GM12891 (cell line): ENCODE data around the gene UFM1. TPM values are rescaled to one million over a fixed set of nuclear protein-coding genes. Genes with fewer than 3 reads are reported as not detected.
"Not testable (repeated sequence)": the region's sequence is repeated elsewhere in the genome, so short reads cannot be mapped to it uniquely, and the experiment has no call there.

Experiments used
- DNase-seq: peaks from one replicate; pipeline ENCODE4 v3.0.0; 2011; ENCODE audit warnings: low spot score; ENCODE audit not compliant: insufficient read length
- FAIRE-seq: peaks from 2 replicates; lab custom pipeline; 2011; peaks lifted over from hg19 to GRCh38; lab: Jason Lieb, UNC
- PAX5 ChIP-seq: IDR thresholded peaks from 2 replicates; pipeline ENCODE4 v1.6.1; 2011; ENCODE audit warnings: low read length, moderate library complexity, mild to moderate bottlenecking; ENCODE audit not compliant: insufficient read depth, severe bottlenecking
- POLR2A ChIP-seq: IDR thresholded peaks from 2 replicates; pipeline ENCODE4 v1.6.1; 2011; ENCODE audit warnings: low read depth, low read length, control low read depth
- POLR2AphosphoS5 ChIP-seq: IDR thresholded peaks from 2 replicates; pipeline ENCODE4 v1.6.1; 2011; ENCODE audit warnings: low read depth, low read length, control low read depth
- POU2F2 ChIP-seq: IDR thresholded peaks from 2 replicates; pipeline ENCODE4 v1.6.1; 2011; ENCODE audit warnings: low read depth, mild to moderate bottlenecking, control low read depth, low read length, moderate library complexity
- SPI1 ChIP-seq: IDR thresholded peaks from 2 replicates; pipeline ENCODE4 v1.6.1; 2011; ENCODE audit warnings: low read depth, low read length, control low read depth
- TAF1 ChIP-seq: IDR thresholded peaks from 2 replicates; pipeline ENCODE4 v1.6.1; 2011; ENCODE audit warnings: low read depth, low read length, control low read depth
- polyA plus RNA-seq: library from polyadenylated mRNA; unstranded; fragments of >200 nt; gene quantifications from one replicate; pipeline ENCODE4 v1.2.1, GENCODE V29; 2012; ENCODE audit warnings: low read depth, missing spikeins, inconsistent platforms; ENCODE audit not compliant: missing spikeins

The UFM1 gene
- polyA plus RNA-seq, result 31.8 TPM

DNA sequence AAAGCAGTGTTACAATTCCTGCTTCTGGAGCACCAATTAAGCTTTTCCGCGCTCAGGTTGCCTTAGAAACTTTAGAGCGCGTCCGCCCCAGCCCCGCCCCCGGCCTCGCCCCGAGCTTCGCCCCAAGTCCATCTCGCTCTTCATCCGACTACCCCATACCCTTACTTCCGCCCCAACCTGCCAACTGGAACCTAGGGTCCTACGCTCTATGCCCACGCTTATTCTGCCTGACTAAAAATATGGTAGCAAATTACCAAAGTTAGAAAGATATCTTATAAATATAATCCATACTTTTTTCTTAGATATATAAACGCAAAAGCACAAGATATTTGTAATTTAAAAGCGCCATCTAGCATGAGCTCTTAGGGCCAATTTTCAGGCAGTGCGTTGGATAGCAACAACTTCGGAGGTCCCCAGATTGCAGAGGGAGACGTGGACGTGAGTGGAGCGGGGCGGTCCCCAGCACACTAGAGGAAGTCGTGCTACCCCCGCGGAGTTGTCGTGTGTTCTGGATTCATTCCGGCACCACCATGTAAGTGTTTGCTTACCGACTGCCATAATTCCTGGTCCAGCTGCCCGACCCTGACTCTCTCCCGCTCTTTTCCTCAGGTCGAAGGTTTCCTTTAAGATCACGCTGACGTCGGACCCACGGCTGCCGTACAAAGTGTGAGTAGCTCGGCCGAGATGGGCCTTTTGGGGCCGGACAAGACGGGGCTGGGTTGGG, at the start of gene UFM1:
Gene UFM1, plus strand, starts transcription at position 462 of the 724 bp plus-strand sequence. Its CDS starts 69 bp downstream, at position 531.
- peak; percentile 40 for DNase-seq
- peak; percentile 95 for FAIRE-seq

DNA sequence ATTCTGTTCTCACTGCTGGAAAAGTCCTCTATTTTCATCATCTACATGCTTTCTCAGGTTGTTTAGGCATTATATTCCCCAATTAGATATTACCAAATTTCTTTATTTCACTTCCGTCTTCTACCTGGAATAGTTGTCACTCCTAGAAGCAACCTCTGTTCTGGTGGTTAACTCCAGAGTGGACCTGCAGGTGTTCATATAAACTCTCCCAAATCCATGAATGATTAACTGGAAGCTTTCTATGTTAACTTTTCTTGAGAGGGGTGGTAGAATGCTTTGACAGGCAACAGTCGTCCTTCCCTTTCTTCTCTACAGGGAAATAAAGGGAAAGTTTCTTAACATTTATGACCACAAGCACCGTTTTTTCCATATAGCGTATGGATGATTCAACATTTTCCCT, 48.4 kb upstream of the UFM1 start:
- no peak for FAIRE-seq
- DNase-seq, result no peak
- TF ChIP-seq PAX5 (no peak), POLR2A (no peak), SPI1 (no peak), POLR2AphosphoS5 (no peak), TAF1 (no peak), POU2F2 (no peak)

More for the DNA sequence above, at the start of gene UFM1:
- TF ChIP-seq POLR2AphosphoS5, result peak; percentile 96
- TF ChIP-seq POU2F2, result peak; percentile 18; the same call in 1 of the 2 replicates
- no peak for TF ChIP-seq PAX5
- peak; percentile 92 for TF ChIP-seq POLR2A
- TF ChIP-seq TAF1, result peak; percentile 70; the same call in 1 of the 2 replicates
- TF ChIP-seq SPI1, result peak; percentile 36

DNA sequence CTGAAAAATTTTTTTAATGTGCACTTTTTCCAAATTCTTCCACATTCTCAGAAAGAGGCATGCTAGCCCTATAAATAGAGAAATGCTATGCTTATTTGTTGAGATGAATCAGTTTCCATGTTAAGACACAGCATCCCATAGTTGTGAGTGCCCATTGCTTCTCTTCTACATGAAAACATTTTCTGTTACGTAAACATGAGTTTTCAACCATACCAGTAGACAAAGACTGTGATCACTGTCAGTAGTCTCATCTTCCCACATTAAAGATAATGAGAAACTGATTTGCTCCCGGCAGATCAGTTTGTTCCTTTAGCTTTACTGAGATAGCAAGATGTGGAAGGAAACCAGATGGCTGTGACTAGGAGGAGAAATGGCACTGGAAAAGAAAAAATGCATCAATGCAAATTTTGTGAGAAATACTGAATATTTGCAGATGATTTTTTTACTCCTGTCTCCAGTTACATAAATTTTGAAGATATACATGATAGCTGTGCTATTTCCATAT, 45.8 kb upstream of the UFM1 start:
- FAIRE-seq (no peak), DNase-seq (no peak)
- TF ChIP-seq POLR2AphosphoS5 (no peak), PAX5 (no peak), POLR2A (no peak), POU2F2 (no peak), SPI1 (no peak), TAF1 (no peak)

DNA sequence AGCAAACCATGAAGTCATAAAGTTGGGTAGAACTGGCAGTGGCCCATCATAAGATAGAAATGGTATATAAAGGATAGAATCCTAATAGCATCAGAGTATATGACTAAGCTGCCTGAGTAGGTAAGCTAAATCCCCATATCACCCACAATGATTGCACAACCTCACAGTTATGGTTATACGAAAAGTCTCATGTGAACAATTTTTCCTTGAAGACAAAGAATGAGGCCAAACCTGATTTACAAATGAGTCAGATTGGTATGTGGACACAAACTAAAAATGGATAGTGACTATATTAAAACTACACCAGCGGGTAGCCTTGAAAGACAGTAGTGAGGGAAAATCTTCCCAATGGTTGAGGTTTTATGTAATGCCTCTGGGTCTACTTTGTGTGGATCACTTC, 40.9 kb upstream of the UFM1 start:
- FAIRE-seq (no peak), DNase-seq (no peak)
- TF ChIP-seq PAX5 (no peak), POLR2A (no peak), POLR2AphosphoS5 (no peak), POU2F2 (no peak), SPI1 (no peak), TAF1 (no peak)

- TF ChIP-seq POLR2AphosphoS5 (no peak), TAF1 (no peak), POLR2A (no peak), SPI1 (no peak), POU2F2 (no peak), PAX5 (no peak)
- FAIRE-seq (no peak), DNase-seq (no peak)
These were observed 40.3 kb upstream of the UFM1 start for GRCh38 chr13:38309397-38309796.

DNA sequence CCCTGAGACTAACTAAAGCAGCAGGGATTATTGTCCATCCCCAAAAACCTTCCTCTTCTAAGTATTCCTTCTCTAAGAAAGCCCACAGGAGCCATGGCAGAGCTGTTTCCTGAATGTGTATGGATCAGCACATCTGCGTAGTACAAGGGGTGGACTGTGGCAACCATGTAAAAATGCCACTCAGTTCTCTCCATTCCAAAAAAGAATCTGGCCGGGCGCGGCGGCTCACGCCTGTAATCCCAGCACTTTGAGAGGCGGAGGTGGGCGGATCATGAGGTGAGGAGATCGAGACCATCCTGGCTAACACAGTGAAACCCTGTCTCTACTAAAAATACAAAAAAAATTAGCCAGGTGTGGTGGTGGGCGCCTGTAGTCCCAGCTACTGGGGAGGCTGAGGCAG, 38.5 kb upstream of the UFM1 start:
- not testable (repeated sequence) for FAIRE-seq, DNase-seq

- TF ChIP-seq POLR2AphosphoS5 (no peak), PAX5 (no peak), SPI1 (no peak), POLR2A (no peak), POU2F2 (no peak), TAF1 (no peak)
- no peak for DNase-seq
- FAIRE-seq, result no peak
These were observed 33.5 kb upstream of the UFM1 start for GRCh38 chr13:38316129-38316528.

- no peak for TF ChIP-seq POU2F2
- TF ChIP-seq SPI1, result no peak
- no peak for TF ChIP-seq POLR2AphosphoS5
- no peak for TF ChIP-seq PAX5
- TF ChIP-seq TAF1, result no peak
- no peak for TF ChIP-seq POLR2A
- DNase-seq (no peak), FAIRE-seq (no peak)
These were observed 28.0 kb upstream of the UFM1 start for GRCh38 chr13:38321654-38322053.

DNA sequence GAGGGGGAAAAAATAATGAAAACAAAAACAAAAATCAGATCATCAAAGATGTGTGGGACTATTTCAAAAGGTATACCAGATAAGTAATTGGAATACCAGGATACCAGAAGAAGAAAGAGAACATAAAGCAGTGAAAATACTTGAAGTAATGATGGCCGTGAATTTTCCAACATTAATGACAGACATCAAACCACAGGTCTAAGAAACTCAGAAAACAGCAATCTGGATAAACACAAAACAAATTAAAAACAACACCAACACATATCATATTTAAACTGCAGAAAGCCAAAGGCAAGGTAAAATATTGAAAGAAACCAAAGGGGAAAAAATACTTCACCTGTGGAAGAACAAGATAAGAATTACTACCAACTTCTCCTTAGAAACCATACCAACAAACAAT, 24.2 kb upstream of the UFM1 start:
- no peak for DNase-seq
- TF ChIP-seq SPI1 (no peak), POLR2A (no peak), POLR2AphosphoS5 (no peak), TAF1 (no peak), POU2F2 (no peak), PAX5 (no peak)
- FAIRE-seq, result no peak

- TF ChIP-seq TAF1, result no peak
- TF ChIP-seq PAX5, result no peak
- TF ChIP-seq POLR2AphosphoS5, result no peak
- TF ChIP-seq SPI1, result no peak
- TF ChIP-seq POU2F2, result no peak
- TF ChIP-seq POLR2A, result no peak
- no peak for FAIRE-seq
- DNase-seq, result no peak
These were observed 21.0 kb upstream of the UFM1 start for GRCh38 chr13:38328699-38329098.

- DNase-seq (no peak), FAIRE-seq (no peak)
- TF ChIP-seq POLR2A, result no peak
These were observed 14.8 kb upstream of the UFM1 start for GRCh38 chr13:38334845-38335244.
